Kidney capillary endothelial cell (primary cell): ENCODE results near the gene GRAMD1B.

Experiments
- DNase-seq: peaks from one replicate; pipeline ENCODE4 v3.0.0-alpha.2; 2018; ENCODE audit warnings: low spot score

Gene GRAMD1B

DNA sequence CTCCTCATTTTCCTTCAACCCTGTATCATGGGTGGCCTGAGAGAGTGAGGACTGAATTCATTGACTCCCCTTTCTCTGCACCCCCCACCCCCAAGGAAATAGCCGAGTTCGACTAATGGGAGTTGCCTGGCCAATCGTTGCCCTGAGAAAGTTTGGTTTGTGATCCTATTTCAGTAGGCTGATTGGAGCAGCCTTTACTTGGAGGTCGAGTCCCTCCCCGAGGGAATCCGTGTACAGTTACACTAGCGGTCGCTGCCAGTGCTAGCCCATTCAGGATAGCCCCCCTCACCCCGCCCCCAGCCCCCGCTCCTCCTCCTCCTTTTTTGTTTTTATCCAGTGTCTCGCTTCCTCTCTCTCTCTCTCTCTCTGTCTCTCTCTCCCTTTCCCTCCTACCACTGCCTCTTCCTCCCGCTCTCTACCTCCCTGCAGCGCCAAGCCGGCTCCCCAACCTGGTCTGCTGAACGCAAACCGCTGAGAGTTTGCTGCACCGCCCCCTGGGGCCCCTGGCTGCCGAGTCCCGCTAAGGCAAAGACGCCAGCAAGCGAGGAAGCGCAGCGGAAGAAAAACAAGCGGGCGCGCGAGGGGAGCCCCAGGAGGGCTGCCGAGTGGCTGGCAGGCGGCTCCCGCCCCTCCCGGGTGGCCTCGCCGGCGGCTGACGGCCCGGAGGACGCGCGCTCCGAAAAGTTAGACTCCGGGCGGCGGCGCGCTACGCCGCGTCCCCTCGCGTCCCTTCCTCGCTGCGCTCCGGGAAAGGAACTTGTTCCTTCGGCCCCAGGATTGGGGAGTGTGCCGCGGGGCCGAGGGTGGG lies at the start of gene GRAMD1B:
TSS of gene GRAMD1B (plus strand) at position 357 of the 808 bp plus-strand sequence. CDS start 524 bp downstream, outside the sequence.
- peak; percentile 30 for DNase-seq

DNA sequence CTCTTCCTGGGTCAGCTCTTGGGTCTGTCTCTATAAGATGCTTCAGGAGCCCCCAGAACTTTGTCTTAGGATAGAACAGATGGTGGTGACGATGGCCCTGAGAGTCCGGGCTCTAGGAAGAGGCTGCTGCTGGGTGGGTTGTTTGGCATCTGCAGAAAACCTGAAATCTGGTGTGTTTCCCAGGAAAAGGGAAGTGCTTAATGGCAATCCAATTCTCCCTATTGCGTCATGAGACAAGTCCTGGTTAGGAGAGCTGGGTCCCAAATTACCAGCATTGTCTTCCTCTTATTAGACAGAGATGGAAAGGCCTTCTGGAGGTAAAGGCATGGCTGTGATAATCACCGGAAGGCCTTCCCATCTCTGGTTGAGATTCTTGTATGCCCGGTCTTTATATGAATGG lies 48.9 kb upstream of the GRAMD1B start:
- DNase-seq = no peak

DNA sequence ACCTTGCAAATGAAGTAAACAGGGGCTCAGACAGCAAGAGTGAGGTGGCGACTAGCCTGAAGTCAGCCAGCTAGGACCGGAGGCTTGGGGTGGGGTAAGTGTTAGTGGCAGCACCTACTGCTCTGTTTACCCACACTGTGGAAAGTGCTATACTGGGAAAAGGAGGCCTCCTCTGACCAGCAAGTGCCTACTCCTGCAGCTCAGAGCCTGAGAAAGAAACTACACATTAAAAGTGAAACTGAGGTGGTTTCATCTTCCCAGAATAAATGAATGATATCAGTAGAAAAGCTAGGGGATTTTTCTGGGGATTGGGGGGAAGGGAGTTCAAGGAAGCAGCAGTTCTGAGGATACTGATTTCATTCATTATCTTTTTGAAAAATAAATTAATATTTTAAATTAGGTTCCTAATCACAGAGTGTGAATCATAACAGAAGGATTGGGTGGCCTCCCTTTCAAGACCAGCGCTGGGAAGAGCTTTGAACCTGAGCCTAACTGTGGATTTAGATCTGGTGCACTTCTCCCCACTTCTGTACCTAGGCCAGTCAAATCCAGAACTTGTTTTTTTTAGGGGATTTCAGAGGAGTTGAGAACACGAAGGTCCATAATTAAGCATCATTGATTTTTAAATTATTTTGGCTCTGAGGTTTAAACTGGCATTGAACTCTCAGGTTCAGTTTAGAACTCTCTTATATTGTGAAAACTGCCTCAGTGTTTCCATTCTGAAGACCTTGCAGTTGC lies 48.1 kb upstream of the GRAMD1B start:
- no peak for DNase-seq

DNA sequence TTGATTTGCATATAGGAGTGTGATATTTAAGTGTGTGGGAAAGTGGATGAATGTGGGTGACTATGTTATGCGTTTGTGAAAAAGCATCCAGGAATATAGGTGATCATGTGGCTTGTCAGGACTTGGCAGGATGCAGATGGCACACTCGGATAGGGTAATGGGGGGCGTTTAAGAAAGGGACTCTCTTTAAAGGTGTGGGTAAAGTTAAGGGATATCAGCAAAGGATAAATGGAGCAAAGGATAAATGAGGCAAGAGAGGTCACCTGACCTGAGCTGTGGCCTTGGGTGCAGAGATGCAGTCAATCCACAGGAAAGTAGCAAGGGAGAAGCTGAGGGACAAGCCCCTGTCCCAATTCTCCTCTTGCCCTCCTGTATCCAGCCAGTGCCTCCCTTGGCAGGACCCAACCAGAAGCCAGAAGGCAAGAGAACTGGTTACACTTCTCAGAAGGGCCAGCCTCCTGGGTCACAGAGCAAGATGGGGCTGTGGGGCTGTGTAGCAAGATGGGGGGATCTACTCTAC lies 47.5 kb upstream of the GRAMD1B start:
- DNase-seq = no peak

DNA sequence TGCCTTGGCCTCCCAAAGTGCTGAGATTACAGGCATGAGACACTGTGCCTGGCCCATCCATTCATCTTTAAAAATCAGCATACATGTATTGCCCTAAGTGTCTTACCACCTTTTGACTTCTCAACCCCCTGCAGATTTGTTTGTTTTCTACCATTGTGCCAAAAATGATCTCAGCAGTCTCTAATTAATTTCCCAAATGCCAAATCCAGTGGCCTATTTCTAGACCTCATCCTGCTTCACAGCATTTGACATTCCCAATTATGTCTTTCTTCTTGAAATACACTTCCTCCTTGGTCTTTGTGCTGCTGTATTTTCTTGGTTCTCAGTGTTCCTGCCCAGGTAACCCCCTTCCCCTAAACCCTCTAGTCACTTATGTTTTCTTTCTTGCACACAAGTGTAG lies 46.0 kb upstream of the GRAMD1B start:
- DNase-seq = no peak

DNA sequence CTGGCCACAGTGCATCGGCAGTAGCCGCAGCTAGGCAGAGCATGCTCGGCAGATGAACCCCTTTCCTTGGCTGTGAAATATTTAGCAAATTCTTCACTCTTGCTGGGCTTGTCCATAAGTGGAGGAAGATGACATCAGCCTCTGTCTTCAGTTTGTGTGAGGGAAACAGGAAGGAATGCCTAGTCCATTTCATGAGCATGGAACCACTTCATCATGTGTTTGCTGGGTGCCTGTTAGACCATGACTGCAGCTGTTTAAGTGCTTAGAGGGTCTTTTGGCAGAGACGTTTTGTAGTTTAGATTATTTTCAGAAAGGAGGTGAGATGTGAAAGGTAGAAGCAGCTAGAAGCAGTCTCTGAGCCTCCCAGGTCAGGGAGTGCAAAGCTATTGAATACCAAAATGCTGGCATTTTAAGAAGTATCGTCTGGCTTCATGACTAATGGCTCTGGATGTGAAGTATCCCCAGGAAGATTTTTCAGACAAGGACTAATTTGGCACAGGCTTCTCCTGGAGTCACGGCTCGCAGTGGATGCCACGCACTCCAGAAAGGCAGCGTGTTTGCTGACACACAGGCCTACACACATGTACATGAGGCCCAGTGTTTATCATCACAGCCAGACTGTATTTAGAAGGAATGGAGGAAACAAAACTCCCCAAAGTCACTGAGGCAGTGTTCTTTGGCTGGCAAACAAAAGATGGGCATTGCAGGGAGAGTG lies 43.1 kb upstream of the GRAMD1B start:
- DNase-seq = peak; percentile 15

DNA sequence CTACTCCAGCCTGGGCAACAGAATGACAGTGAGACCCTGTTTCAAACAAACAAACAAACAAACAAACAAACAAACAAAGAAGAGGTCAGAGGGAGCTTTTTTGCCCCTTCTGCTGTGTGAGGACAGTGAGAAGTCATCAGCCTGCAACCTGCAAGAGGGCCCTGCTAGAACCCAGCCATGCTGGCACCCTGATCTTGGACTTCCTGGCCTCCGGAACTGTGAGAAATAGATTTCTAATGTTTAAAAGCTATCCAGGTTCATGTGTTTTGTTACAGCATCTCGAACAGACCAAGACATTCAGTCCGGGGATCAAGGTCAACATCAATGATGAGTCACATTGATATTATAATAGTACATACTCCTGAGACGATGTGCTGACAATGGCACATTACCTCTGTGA lies 41.4 kb upstream of the GRAMD1B start:
- DNase-seq = no peak

DNA sequence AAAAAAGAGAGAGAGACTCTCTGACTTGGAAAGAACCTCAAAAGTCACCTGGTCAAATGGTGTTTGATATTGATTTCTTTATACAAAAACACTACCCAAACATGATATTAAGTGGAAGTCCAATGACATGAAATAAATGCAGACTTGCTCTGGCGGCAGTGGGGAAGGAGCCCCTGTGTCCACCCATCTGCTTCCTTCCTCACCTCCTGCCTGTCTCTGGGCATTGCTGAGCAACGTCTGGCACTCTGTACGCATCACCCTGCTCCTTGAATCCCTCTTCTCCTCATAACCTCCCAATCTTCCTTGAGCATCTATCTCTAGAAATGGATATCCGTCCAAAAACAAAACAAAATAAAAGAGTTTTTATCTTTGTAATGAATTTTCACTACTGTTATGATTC lies 39.9 kb upstream of the GRAMD1B start:
- DNase-seq = no peak

DNA sequence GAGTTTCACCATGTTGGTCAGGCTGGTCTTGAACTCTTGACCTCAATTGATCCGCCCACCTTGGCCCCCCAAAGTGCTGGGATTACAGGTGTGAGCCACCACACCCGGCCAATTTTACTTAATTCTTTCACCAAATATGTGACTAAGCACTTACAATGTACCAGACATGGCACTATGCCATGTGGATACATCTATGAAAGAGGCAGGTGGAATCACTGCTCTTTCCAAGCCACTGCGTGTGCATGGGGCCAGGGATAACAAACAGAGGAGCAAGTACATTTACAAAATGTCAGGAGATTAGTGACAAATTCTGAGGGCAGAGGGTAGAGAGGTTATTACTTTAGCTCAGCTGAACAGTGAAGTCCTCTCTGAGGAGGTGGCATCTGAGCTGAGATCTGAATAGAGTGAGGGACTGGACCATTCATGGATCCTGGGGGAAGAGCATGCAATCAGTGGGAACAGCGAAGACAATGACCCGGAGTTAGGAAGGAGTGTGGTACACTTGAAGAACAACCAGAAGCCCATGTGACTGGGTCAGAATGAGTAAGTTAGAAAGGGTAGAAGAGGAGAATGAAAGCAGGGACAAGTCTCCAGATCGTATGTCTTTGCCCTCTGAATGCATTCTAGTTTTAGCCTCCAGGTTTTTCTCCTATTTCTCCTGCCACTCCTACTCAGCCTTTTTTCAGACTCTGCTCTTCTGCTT lies 38.3 kb upstream of the GRAMD1B start:
- no peak for DNase-seq

DNA sequence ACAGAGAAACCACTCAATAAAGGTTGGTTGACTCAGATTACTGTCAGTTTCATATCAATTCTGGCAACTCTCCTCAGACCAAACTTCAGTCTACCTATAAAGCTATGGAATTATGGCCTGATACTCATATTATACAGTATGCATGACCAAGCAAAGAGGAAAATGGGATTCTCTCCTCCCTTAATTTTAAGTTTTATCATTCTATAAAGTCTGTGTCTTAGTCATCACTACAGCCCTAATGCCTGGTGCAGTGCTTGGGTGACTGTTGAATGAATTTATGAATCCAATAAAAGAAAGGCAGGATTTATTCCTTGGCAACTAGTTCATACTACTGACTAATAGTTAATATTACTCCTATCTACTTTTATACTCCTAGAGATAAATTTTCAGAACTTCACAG lies 37.6 kb upstream of the GRAMD1B start:
- no peak for DNase-seq

DNA sequence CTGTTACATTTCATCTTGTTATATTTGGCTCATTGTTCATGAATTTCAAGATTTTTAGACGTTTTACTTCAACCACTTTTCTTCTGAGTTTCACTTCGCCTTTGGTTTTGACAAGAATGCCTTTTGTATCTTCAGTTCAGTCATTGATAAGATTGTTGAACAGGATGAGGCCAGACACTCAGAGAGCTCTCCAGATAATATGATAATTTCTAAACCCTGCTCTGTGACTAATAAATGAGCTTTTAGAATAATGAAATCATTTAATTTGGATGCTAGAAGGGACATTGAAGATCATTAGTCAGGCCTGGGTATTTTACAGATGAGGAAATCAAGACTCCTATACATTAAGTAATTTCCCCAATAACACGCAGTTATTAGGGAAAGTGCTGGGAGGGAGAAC lies 37.2 kb upstream of the GRAMD1B start:
- no peak for DNase-seq

DNA sequence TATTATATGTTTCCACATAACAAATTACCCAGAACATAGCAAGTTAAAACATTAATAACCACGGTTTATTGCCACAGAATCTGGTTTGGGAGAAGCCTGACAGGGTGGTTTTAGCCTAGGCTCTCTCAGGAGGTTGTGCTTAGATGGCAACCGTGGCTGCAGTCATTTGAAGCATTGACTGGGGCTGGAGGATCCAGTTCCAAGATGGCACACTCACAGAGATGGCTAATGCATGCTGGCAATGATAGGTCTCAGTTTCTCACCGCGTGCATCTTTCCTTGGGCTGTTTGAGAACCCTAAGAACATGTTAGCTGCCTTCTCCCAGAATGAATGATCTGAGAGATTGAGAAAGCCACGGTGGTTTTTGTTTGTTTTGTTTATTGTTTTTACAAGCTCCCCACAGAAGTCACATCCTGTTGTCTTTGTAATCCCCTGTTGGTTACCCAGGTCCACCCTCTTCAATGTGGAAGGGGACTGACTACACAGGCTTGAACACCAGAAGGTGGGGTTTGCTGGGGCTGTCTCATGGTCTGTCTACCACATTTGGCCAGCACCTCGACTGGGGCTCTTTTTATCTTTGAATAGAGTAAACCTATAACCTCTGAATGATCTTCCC lies 36.6 kb upstream of the GRAMD1B start:
- no peak for DNase-seq

DNA sequence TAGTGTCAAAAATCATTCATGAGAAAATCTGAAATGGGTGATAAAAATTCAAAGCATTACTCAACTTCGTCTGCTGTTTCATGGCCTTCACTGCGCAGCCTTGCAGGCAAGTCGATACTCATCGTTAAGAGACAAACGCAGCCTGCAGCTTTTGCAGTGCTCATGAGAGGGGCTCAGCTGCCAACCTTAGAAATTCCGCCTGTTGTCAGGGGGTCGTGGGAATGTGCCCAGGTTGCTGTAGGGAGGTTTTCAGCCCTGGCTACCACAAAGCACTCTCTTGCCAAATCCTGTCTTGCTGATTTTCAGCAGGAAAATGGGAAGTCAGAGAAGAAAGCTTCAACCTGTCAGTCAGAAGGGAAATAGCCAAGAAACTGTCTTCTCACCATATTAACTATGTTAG lies 25.4 kb upstream of the GRAMD1B start:
- DNase-seq = no peak

DNA sequence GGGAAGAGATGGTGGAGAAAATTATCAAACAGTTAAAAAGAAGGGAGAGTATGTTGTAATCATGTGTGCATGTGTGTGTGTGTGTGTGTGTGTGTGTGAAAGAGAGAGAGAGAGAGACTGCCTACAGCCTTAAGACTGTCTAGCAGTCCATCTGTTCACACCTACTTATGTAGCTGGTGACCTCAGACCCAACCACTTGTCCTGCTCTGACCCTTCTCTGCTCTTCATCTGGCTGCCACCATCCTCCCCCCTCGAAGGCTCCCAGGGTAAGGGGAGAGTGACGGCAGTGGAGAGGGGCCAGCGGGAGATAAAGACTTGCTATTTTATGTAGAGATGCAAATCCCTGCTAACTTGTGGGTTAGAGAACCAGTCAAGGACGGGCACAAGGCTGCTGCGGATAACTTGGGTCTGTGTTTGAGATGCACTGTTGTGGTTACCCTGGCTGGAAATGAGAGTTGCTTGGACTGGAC lies 24.9 kb upstream of the GRAMD1B start:
- no peak for DNase-seq

DNA sequence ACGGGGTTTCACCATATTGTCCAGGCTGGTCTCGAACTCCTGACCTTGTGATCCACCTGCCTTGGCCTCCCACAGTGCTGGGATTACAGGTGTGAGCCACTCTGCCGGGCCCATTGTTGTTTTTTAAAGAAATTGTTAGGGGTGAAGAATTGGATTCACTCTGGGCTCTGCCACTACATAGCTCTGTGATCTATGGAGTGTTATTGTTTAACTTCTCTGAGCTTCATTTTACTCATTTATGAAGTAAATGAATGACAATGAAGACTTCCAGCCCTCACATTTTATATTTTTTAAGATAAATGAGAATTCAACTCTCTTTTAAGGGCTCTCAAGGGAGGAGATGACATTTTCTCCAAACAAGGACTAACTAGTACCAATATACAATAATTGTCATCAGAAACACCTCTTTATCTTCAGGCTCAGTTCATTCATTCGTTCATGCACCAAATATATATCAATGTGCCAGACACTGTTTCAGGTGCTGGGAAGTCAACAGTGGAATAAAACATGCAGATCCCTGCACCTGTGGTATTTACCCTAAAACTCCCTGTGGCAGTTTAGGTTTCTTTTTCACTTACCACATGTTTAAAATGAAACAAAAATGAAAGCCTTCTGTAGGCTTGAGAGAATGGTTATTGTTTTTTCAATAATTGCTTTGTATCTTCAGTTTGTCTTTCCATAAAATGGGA lies 23.5 kb upstream of the GRAMD1B start:
- no peak for DNase-seq

DNA sequence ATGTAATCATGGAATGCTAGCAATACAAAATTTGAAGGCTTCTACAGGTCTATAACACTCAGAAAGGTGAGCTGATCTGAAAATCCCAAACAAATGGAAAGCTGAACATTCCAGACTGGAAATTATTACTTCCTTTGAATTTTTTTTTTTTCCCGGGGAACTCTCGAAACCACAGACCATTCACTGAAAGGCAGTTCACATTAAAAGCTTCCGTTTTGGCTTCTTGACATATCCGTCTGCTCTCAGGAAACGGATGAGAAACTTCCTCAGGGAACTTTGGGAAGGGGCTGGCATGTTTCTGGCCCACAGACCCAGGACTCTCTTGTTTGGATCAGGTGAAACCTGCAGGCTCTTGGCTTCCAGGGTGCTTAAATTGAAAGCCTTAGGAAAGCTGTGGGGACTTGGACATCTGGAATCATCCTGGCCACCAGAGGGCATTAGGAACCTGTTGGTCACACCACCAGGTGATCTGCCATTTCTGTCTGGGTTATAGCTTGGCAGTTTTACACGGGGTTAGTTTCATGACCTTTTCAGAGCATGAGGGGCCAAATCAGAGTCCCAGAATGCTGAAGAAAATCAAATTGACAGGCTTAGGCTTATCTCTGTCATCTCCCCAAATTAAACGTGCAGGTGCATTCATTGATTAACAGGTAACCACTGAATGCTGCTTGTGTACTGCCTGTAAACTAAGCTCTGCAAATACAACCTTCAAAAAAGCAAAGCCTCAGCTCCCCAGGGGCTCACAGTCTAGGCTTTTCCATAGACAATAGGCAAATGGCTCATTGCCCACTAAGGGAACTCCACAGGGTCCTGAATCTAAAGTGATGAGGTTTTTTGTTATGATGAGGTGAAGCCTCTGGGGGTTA lies 22.7 kb upstream of the GRAMD1B start:
- DNase-seq = peak; percentile 65

DNA sequence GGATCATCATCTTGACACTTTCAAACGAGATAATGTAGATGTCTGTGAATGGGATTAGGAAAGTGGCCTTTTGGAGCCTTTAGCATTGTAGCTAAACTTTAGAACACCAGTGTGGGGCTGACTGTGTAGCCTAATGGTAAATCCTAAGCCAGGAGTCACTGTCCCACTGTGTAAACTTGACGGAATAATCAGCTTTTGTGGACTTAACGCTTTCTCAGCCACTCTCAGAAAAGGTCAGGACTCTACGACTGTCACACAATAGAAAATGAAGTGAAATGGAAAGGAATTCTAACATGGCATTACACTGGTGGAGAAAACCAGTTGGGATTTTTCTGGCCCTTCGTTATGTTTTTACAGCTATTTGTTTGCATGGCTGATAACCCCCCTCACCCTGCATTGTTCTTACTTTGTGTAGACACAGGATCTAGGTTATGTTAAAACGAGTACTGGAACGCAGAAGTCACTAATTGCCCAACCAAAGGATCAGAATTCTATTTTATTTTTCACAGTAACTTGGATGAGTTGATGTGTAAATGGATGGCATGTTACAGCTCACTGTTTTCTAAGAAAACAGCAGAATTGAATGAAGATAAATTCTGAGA lies 22.0 kb upstream of the GRAMD1B start:
- DNase-seq = no peak

DNA sequence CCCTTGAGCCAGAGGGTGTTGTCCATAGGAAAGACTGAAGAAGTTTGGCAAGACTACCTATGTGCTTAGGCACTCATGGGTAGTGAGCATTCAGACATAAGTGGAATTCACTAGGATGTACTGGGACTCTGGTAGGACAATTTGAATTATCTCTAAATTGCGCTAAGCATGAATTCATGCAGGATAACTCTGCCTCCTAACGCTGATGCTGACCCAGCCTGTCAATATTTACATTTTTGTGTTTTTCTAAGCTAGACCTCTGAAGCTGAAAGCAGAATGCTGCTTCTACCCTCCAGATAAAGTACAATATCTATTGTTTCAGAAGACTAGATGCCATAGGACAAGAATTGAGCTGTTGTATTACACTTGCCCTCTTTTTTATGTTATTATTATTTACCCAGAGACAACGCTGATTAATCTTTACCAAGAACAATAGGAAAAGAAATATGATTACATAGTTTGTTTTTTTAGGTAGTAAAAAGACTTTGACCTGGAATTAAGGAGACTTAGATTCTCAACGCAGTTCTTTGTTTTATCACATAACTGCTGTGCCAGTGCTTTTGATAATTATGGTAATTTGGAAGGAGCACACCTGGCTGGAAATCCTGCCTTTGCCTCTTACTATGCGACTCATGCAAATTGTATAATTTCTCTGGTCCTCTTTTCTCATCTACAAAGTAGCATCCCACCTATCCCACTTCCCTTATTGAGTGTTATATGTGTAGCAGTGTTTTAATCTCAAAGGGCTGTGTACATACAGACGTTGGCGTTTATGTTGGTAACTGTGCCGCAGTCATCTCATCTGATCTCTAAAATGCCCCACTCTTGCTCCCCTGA lies 21.2 kb upstream of the GRAMD1B start:
- DNase-seq = no peak
